B cell (primary cell): Measurements from ENCODE around the gene HOTAIR. TPM values are rescaled to one million over a fixed set of nuclear protein-coding genes. Genes with fewer than 3 reads are reported as not detected.

Source experiments
- ATAC-seq: fragments of 200-7000 bp; cut with Tn5 transposase; one replicate; pipeline ENCODE4 v1.10.0; 2021; ENCODE audit warnings: low read depth, mild to moderate bottlenecking, moderate number of reproducible peaks, moderate library complexity
- CTCF ChIA-PET: fragments of 350-600 bp; sonication (Branson Sonifier 250); formaldehyde crosslinking; loops from one replicate; lab custom pipeline; 2021; ENCODE audit warnings: antibody characterized with exemption, inconsistent platforms; lab: Charles Lee
- POLR2A ChIA-PET: fragments of 350-600 bp; sonication (Branson Sonifier 250); formaldehyde crosslinking; loops from one replicate; lab custom pipeline; 2021; ENCODE audit warnings: antibody characterized with exemption; lab: Charles Lee
- DNase-seq: peaks from one replicate; pipeline ENCODE4 v3.0.0; 2013
- H2AFZ ChIP-seq: 2 replicates; pipeline ENCODE4 v1.6.1; 2012; ENCODE audit warnings: mild to moderate bottlenecking, low read depth, low read length; ENCODE audit not compliant: insufficient read depth, poor library complexity, severe bottlenecking
- H3K27ac ChIP-seq, 2 donors: 1 replicate in 1 of 2; 2 replicates in 1 of 2; pipeline ENCODE4 v1.5.1; 2012 to 2013; ENCODE audit warnings: low read length in 2 of 2, mild to moderate bottlenecking in 2 of 2, moderate library complexity in 1 of 2
- H3K27me3 ChIP-seq, 4 experiments: fragments of 200-600 bp in 1 of 4; sonication (generic) in 1 of 4; replicated peaks in 1 of 4; 1 replicate in 2 of 4; 2 replicates in 2 of 4; pipeline versions ENCODE4 v1.6.1 to v1.7.0; 2013 to 2016; ENCODE audit warnings: low read length in 3 of 4, mild to moderate bottlenecking in 2 of 4, mixed read lengths in 1 of 4, moderate library complexity in 1 of 4; ENCODE audit not compliant: insufficient read depth in 4 of 4, control insufficient read depth in 3 of 4; ENCODE audit errors: control extremely low read depth in 1 of 4
- H3K36me3 ChIP-seq, 2 experiments: replicated peaks in 1 of 2; 1 replicate in 1 of 2; 2 replicates in 1 of 2; pipeline versions ENCODE4 v1.6.1 to v1.7.1; 2013; ENCODE audit warnings: low read length in 1 of 2; ENCODE audit not compliant: insufficient read depth in 2 of 2, control insufficient read depth in 1 of 2; ENCODE audit errors: control extremely low read depth in 1 of 2, extremely low read depth in 1 of 2
- H3K4me1 ChIP-seq, 2 donors: fragments of 200-600 bp in 1 of 2; sonication (generic) in 1 of 2; 1 replicate in 1 of 2; 2 replicates in 1 of 2; pipeline versions ENCODE4 v1.5.1 to v1.6.1; 2013 to 2017; ENCODE audit warnings: low read length in 2 of 2; ENCODE audit not compliant: control insufficient read depth in 2 of 2, insufficient read depth in 2 of 2
- H3K4me2 ChIP-seq: replicated peaks from 2 replicates; pipeline ENCODE3; 2012; ENCODE audit warnings: mild to moderate bottlenecking, low read depth, low read length; ENCODE audit not compliant: poor library complexity, severe bottlenecking
- H3K4me3 ChIP-seq, 5 experiments: fragments of 200-600 bp in 1 of 5; sonication (generic) in 1 of 5; 1 replicate in 3 of 5; 2 replicates in 2 of 5; pipeline versions ENCODE4 v1.5.1 to v1.7.0; 2011 to 2016; ENCODE audit warnings: low read length in 4 of 5, mild to moderate bottlenecking in 4 of 5, low read depth in 2 of 5, control low read depth in 1 of 5, moderate library complexity in 1 of 5; ENCODE audit not compliant: insufficient read depth in 1 of 5; ENCODE audit errors: control extremely low read depth in 1 of 5, extremely low read depth in 1 of 5
- H3K79me2 ChIP-seq: fragments of 200-600 bp; sonication (generic); one replicate; pipeline ENCODE4 v1.6.0; 2016; ENCODE audit warnings: low read length; ENCODE audit not compliant: control insufficient read depth, insufficient read depth
- H3K9ac ChIP-seq: fragments of 200-600 bp; sonication (generic); 2 replicates; pipeline ENCODE4 v1.6.1; 2017; ENCODE audit warnings: mild to moderate bottlenecking, low read length, moderate library complexity
- H3K9me3 ChIP-seq, 3 donors: one replicate each; pipeline versions ENCODE4 v1.6.1 to v1.7.1; 2013; ENCODE audit warnings: low read length in 2 of 3; ENCODE audit not compliant: control insufficient read depth in 2 of 3, insufficient read depth in 1 of 3; ENCODE audit errors: control extremely low read depth in 1 of 3
- H4K20me1 ChIP-seq: 2 replicates; pipeline ENCODE4 v1.6.0; 2012; ENCODE audit warnings: mild to moderate bottlenecking, low read length; ENCODE audit not compliant: insufficient read depth, control insufficient read depth, poor library complexity, severe bottlenecking
- H3K27ac Mint-ChIP-seq: one replicate; pipeline ENCODE4 v1.8.0; 2021; ENCODE audit warnings: mixed read lengths
- H3K27me3 Mint-ChIP-seq: one replicate; pipeline ENCODE4 v1.8.0; 2021; ENCODE audit warnings: mixed read lengths
- H3K4me1 Mint-ChIP-seq: one replicate; pipeline ENCODE4 v1.8.0; 2021; ENCODE audit warnings: mixed read lengths
- H3K4me3 Mint-ChIP-seq: one replicate; pipeline ENCODE4 v1.8.0; 2021; ENCODE audit warnings: mixed read lengths
- H3K9me3 Mint-ChIP-seq: one replicate; pipeline ENCODE4 v1.8.0; 2022; ENCODE audit warnings: mixed read lengths; ENCODE audit not compliant: insufficient read depth
- CTCF ChIP-seq: fragments of 200-600 bp; IDR thresholded peaks from one replicate; pipeline ENCODE4 v1.8.0; 2022; ENCODE audit warnings: antibody characterized with exemption, mild to moderate bottlenecking
- EZH2 ChIP-seq: IDR thresholded peaks from 2 replicates; pipeline ENCODE4 v1.6.1; 2012; ENCODE audit warnings: borderline replicate concordance, low read depth, mild to moderate bottlenecking, moderate library complexity, low read length; ENCODE audit not compliant: insufficient read depth, poor library complexity, severe bottlenecking
- WGBS: methylation state at CpG from one replicate; pipeline ENCODE4 v1.1.5; 2013; ENCODE audit warnings: missing lambda C conversion rate; ENCODE audit not compliant: insufficient coverage; 5-methylcytosine and 5-hydroxymethylcytosine counted together
- intact Hi-C: fragments of 100-400 bp; cut with micrococcal nuclease; formaldehyde crosslinking; loops from one replicate; pipeline ENCODE4 v1.10.0; 2022
- polyA plus RNA-seq: library from polyadenylated mRNA; depleted of rRNA; stranded (reverse); fragments of >200 nt; gene quantifications from 2 replicates; pipeline ENCODE4 v1.2.3, GENCODE V29; 2012
- total RNA-seq, 2 donors: library from RNA; stranded (reverse); fragments of 120-200 nt in 1 of 2; gene quantifications; 1 replicate in 1 of 2; 2 replicates in 1 of 2; pipeline versions ENCODE4 v1.2.3 to v1.2.4, GENCODE V29; 2013 to 2022

The HOTAIR gene
- total and polyA plus RNA-seq, 2 donors (not counting 1 experiment from before 2014, with no cell fraction given) = not detected

- 11% methylated on average over 9 of the region's 17 CpGs for WGBS
- intact Hi-C loops = loop anchor here (5.0 kb wide), 2 partner anchors 34 to 59 kb away; partner anchors contain the start of gene HOXC12
- H2AFZ ChIP-seq = no peak overlapping the region
- no peak overlapping the region for H3K27ac Mint-ChIP-seq
- H4K20me1 ChIP-seq = no peaks in the 10 kb centered on the region
- no peak overlapping the region for H3K4me3 ChIP-seq
- H3K4me2 ChIP-seq = no peak overlapping the region
- no peaks in the 10 kb centered on the region for H3K36me3 ChIP-seq
- TF ChIP-seq CTCF (no peak), EZH2 (no peak)
- no peaks in the 10 kb centered on the region for H3K79me2 ChIP-seq
- no peak for ATAC-seq
- CTCF ChIA-PET = interaction anchor here (0.7 to 6.7 kb wide), 4 partner anchors 179 to 388 kb away, joined by 3 to 106 read pairs (median 6); partner anchors contain the start of gene SMUG1
- H3K9ac ChIP-seq = no peak overlapping the region
- H3K9me3 Mint-ChIP-seq = no peaks in the 10 kb centered on the region
- POLR2A ChIA-PET = interaction anchor here (0.6 kb wide), 1 partner anchor 205 kb away, joined by 8 read pairs; no protein-coding TSS in a partner anchor
- no peak for DNase-seq
- H3K9me3 ChIP-seq = peaks cover 0 to 36% (median 6%) of the 10 kb centered on the region in 3 donors
- H3K4me3 Mint-ChIP-seq = peak overlapping the region; percentile 30
- H3K27me3 Mint-ChIP-seq = peaks cover 71% of the 10 kb centered on the region
- peaks cover 0 to 92% (median 83%) of the 10 kb centered on the region in 4 experiments for H3K27me3 ChIP-seq
- H3K4me1 ChIP-seq = peaks cover 28 to 59% of the 10 kb centered on the region in 2 donors
- peaks cover 30% of the 10 kb centered on the region for H3K4me1 Mint-ChIP-seq
- H3K27ac ChIP-seq = no peak overlapping the region
Measured at GRCh38 chr12:54010972-54011664, 36.4 kb upstream of the HOTAIR start.
